ENCODE data around the gene VAMP2.

- TF ChIP-seq CREB1 (IDR thresholded peaks at IDR 0.05; ENCODE audit: low read depth) (no peak), RAD21 (IDR thresholded peaks at IDR 0.05; ENCODE audit: low read depth) (no peak), USF1 (IDR thresholded peaks at IDR 0.05) (no peak), REST (IDR thresholded peaks at IDR 0.05; ENCODE audit: low read depth) (no peak), NFIC (IDR thresholded peaks at IDR 0.05) (no peak)
Observed at GRCh38 chr17:8131844-8132441, 30.8 kb downstream of the VAMP2 start.
